Activated naive CD4-positive, alpha-beta T cell treated with anti-CD3 and anti-CD28 coated beads, Interleukin-2, amount 50 U/mL, for 72 hours (primary cell): Measurements from ENCODE around the gene C19orf25. TPM values are rescaled to one million over a fixed set of nuclear protein-coding genes. Genes with fewer than 3 reads are reported as not detected.
"Not testable (repeated sequence)": the region's sequence is repeated elsewhere in the genome, so short reads cannot be mapped to it uniquely, and the experiment has no call there.

ENCODE experiments used
- ATAC-seq, 2 donors: fragments of 150-1000 bp; cut with Tn5 transposase; 2 replicates each; pipeline ENCODE4 v1.10.0; 2021; ENCODE audit warnings: mild to moderate bottlenecking in 2 of 2, moderate library complexity in 2 of 2
- DNase-seq, 2 donors: peaks; one replicate each; pipeline ENCODE4 v3.0.0; 2021 to 2022; ENCODE audit warnings: low spot score in 2 of 2
- H3K27ac Mint-ChIP-seq, 2 donors: one replicate each; pipeline ENCODE4 v1.8.0; 2022; ENCODE audit warnings: mild to moderate bottlenecking in 2 of 2, mixed read lengths in 2 of 2
- H3K36me3 Mint-ChIP-seq, 2 donors: one replicate each; pipeline ENCODE4 v1.8.0; 2022; ENCODE audit warnings: mixed read lengths in 2 of 2
- H3K9me3 Mint-ChIP-seq, 2 donors: one replicate each; pipeline ENCODE4 v1.8.0; 2022; ENCODE audit warnings: mixed read lengths in 2 of 2
- total RNA-seq, 2 donors: library from RNA; stranded (reverse); gene quantifications; one replicate each; pipeline ENCODE4 v1.2.3, GENCODE V29; 2022

C19orf25 gene
- total RNA-seq, 2 donors from 2014 or later, result 24.5 to 29.3 TPM

DNA sequence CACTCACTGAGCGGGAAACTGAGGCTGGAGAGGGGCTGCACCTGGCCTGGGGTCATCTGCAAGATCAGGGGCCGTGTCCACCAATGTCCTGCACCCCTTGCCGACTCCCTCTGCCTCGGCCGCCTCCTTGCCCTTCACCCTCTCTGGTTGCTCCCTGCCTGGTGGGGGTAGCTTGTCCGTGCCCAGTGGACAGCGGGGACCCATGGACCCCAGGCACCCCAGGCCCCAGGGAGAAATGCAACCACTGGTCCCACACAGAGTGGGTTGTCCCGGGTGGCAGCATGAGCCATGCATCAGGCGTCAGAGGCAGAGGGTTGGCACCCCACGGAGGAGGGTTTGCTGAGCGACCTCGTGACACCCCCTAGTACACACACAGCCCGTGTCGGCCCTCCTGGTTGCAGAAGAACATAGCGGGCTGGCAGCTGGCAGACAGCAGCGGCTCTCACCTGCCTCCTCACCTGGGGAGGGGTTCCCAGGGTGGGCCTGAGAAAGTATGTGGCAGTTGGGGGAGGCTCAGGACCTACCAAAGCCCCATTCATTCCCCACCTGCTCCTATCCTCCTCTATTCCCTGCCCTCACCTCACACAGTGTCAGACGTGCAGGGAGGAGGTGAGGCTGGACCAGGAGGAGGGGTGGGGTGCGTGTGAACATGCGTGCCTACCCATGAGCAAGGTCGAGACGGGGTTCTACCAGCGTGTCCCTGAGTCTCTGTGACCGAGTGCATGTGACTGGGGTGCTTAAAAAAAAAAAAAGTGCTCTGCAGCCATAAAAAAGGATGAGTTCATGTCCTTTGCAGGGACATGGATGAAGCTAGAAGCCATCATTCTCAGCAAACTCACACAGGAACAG, 25.1 kb upstream of the C19orf25 start:
- DNase-seq, result no peak
- H3K9me3 Mint-ChIP-seq, result no peaks in the 10 kb centered on the region
- H3K27ac Mint-ChIP-seq, result no peak overlapping the region
- no peak for ATAC-seq
- H3K36me3 Mint-ChIP-seq, result no peaks in the 10 kb centered on the region

DNA sequence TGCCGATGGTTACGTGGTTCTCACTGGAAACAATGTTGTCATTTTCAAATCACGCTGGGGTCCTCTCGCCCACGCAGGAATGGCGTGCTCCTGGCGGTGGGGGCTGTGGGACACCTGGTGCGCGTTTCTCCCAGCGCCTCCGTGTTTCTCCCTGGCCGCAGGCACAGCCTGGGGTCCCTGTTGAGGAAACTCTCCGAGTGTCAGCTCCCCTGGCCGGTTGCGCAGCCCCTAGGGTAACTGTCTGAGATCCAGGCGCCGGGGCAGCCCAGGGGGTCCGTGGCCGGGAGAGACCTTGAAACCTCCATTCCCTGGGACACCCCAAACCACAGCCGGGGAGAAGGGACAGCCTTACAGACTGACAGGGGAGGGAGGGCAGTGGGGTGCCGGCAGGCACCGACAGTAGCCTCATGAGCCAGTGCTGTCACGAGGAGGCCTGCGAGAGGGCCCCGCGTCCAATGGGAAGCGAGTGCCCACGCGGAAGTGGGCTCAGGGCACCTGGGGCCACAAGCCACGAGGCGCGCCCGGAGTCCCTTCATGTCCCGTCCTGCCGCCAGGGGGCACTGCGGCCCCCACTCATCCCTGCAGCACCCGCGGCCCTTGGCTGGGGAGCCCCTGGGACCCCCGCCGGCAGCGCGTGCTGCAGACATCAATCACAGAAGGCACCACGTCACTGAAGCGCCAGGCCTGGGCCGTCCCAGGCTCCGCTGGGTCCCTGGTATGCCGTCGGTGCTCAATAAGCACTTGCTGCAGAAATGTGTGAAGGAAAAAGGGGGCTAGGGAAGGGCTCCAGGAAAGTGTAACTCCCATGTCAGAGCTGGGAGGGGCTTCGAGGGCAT, 24.3 kb upstream of the C19orf25 start:
- no peaks in the 10 kb centered on the region for H3K36me3 Mint-ChIP-seq
- no peak overlapping the region for H3K27ac Mint-ChIP-seq

GRCh38 chr19:1502433-1503088, 23.5 kb upstream of the C19orf25 start:
- H3K9me3 Mint-ChIP-seq, result no peaks in the 10 kb centered on the region
- no peak for ATAC-seq
- H3K27ac Mint-ChIP-seq, result no peak overlapping the region
- no peak for DNase-seq
- no peaks in the 10 kb centered on the region for H3K36me3 Mint-ChIP-seq

More for the DNA sequence above, 24.3 kb upstream of the C19orf25 start:
- DNase-seq, result peak; percentile 71 to 84
- ATAC-seq, result peak; percentile 50 to 60
- no peaks in the 10 kb centered on the region for H3K9me3 Mint-ChIP-seq

GRCh38 chr19:1501200-1501595, 22.2 kb upstream of the C19orf25 start:
- Mint-ChIP-seq H3K9me3 (no peaks in the 10 kb centered on the region), H3K36me3 (no peaks in the 10 kb centered on the region), H3K27ac (no peak overlapping the region)
- DNase-seq, result no peak
- no peak for ATAC-seq

DNA sequence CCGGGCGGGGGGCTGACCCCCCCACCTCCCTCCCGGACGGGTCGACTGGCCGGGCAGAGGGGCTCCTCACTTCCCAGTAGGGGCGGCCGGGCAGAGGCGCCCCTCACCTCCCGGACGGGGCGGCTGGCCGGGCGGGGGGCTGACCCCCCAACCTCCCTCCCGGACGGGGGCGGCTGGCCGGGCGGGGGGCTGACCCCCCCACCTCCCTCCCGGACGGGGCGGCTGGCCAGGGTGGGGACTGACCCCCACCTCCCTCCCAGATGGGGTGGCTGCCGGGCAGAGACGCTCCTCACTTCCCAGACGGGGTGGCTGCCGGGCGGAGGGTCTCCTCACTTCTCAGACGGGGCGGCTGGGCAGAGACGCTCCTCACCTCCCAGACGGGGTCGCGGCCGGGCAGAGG, 20.2 kb upstream of the C19orf25 start:
- not testable (repeated sequence) for H3K27ac Mint-ChIP-seq, H3K9me3 Mint-ChIP-seq, DNase-seq, H3K36me3 Mint-ChIP-seq, ATAC-seq

DNA sequence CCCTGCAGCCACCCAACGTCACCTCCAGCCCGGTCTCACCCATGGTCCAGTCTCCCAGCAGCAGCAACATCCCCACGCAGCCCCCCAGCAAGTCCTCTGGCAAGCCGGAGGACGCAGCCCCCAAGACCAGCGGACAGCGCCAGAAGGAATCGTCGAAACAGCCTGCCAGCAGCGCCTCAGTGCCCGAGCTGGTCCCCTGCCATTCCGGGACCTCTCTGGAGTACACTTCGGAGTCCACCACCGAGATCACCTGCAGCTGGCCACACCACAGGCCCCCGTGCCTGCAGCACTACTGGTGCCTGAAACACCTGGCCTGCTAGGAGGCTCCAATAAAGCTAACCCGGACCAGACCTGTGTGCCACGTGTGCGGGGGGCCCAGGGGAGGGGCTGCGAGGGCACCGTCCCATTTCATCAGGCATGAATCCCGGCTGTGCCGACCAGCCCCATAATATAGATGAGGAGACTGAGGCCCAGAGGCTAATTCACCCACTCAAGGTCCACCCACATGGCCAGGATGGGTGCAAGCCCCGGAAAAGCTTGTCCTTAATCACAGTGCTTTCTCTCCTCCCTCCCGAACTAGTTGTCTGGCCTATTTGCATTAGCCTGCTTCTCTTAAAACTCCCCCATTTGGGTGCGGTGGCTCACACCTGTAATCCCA, 18.7 kb upstream of the C19orf25 start:
- ATAC-seq, result no peak
- DNase-seq, result no peak
- Mint-ChIP-seq H3K36me3 (no peaks in the 10 kb centered on the region), H3K9me3 (no peaks in the 10 kb centered on the region), H3K27ac (no peak overlapping the region)

DNA sequence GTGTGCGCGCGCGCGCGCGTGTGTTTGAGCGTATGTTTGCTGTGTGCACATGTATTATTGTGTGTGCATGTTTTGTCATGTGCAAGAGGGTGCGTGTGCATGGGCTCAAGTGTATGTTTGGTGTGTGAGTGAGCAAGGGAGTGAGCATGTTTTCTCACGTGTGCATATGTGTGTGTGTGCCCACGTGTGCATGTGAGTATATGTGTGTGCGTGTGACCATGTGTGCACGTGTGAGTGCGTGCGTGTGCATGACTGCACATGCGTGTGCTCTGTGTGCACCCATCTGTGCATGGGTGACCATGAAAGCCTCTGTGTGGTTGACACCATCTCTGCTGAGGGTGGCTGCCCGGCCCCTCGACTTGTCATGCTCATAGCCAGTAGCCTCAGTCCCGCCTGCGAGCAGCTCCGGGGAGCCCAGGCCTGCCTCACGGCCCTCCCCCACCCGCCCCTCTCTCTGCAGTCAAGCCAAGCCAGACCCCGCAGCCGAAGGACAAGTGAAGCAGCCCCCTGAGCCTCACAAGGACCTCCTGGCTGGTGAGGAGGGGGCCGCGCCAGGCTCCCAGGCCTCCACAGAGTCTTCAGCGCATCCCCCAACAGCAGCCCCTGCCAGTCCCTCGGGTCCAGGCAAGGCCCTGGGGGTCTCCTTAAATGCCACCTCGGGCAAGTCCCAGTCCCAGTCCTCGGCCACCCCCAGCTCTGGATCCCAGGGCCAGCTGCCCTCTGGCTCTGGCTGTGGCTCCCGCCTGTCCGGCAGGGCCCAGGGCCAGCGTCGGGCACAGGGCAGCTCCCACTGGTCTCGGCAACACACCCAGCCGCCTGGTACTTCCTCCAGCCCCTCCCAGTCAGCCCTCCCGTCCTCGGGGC, 17.9 kb upstream of the C19orf25 start:
- Mint-ChIP-seq H3K27ac (no peak overlapping the region), H3K9me3 (no peaks in the 10 kb centered on the region), H3K36me3 (no peaks in the 10 kb centered on the region)
- ATAC-seq (no peak), DNase-seq (no peak)

DNA sequence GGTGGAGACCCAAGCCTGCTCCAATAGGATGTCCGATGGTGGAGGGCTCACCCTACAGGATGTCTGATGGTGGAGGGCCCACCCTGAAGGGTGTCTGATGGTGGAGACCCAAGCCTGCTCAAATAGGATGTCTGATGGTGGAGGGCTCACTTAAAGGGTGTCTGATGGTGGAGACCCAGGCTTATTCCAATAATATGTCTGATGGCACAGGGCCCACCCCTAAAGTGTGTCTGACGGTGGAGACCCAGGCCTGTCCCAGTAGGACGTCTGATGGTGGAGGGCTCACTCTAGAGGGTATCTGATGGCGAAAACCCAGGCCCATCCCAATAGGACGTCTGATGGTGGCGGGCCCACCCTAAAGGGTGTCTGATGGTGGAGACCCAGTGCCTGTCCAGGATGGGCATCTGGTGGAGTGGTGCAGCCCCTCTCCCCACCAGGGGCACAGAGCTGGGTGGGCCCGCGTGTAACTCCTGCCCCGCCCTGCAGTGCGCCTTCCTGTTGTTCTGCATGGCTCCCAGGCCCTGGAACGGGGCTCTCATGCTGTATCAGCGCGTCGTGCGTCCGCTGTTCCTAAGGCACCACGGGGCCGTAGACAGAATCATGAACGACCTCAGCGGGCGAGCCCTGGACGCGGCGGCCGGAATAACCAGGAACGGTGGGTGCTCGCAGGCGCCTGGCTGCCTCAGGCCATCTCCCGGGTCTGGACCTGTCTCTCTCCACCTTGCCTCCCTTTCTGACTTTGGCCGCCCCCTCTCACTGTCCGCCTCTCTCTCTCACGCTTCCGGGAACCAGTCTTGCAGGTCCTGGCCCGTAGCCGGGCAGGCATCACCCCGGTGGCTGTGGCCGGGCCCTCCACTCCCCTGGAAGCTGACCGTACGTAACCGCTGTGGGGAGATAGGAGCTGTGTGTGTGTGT, 17.0 kb upstream of the C19orf25 start:
- Mint-ChIP-seq H3K27ac (no peak overlapping the region), H3K9me3 (no peaks in the 10 kb centered on the region), H3K36me3 (no peaks in the 10 kb centered on the region)
- ATAC-seq (no peak), DNase-seq (no peak)

- Mint-ChIP-seq H3K36me3 (no peaks in the 10 kb centered on the region), H3K27ac (no peak overlapping the region), H3K9me3 (no peaks in the 10 kb centered on the region)
- no peak for DNase-seq
- ATAC-seq, result no peak
Observed at GRCh38 chr19:1495051-1495798, 16.2 kb upstream of the C19orf25 start.

GRCh38 chr19:1494115-1494815, 15.2 kb upstream of the C19orf25 start:
- ATAC-seq, result no peak
- no peak for DNase-seq
- no peaks in the 10 kb centered on the region for H3K36me3 Mint-ChIP-seq
- H3K9me3 Mint-ChIP-seq, result no peaks in the 10 kb centered on the region
- H3K27ac Mint-ChIP-seq, result no peak overlapping the region

GRCh38 chr19:1492474-1493006, 13.5 kb upstream of the C19orf25 start:
- ATAC-seq (no peak), DNase-seq (no peak)
- H3K27ac Mint-ChIP-seq, result no peak overlapping the region
- no peaks in the 10 kb centered on the region for H3K36me3 Mint-ChIP-seq
- no peaks in the 10 kb centered on the region for H3K9me3 Mint-ChIP-seq

DNA sequence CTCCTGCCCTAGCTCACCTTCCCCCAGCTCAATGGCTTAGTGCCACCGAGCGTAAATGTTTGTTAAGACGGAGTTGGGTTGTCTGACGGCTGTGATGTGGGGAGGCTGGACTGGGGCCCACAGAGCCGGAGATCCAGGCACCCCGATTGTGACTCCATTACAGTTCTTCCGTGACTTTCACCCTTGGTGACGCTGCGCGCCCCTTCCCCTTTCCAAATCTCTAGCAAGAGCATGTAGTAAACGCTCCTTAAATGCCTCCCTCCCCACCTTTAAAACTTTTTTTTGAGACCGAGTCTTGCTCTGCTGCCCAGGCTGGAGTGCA, 12.8 kb upstream of the C19orf25 start:
- H3K27ac Mint-ChIP-seq, result no peak overlapping the region
- DNase-seq (no peak), ATAC-seq (no peak)
- H3K36me3 Mint-ChIP-seq, result no peaks in the 10 kb centered on the region
- no peaks in the 10 kb centered on the region for H3K9me3 Mint-ChIP-seq

- H3K36me3 Mint-ChIP-seq, result no peaks in the 10 kb centered on the region
- ATAC-seq (no peak), DNase-seq (no peak)
- no peaks in the 10 kb centered on the region for H3K9me3 Mint-ChIP-seq
- H3K27ac Mint-ChIP-seq, result peak within 1 kb of the TSS; percentile 79 to 88
Observed at GRCh38 chr19:1491114-1491848, 12.3 kb upstream of the C19orf25 start, which contains the start of gene REEP6. TSS of gene REEP6 (plus strand) at chr19:1491181. CDS start at chr19:1491270, 89 bp downstream.
